H1 (cell line): ENCODE measurements around the gene ST3GAL3. TPM values are rescaled to one million over a fixed set of nuclear protein-coding genes. Genes with fewer than 3 reads are reported as not detected.

Experiments used
- CTCF ChIA-PET: fragments of 300-600 bp; sonication (Branson Sonifier 250); formaldehyde crosslinking; loops from one replicate; lab custom pipeline; 2021; ENCODE audit not compliant: partially characterized antibody; lab: Charles Lee
- POLR2A ChIA-PET: fragments of 300-600 bp; sonication (Branson Sonifier 250); formaldehyde crosslinking; loops from one replicate; lab custom pipeline; 2021; ENCODE audit warnings: inconsistent platforms; ENCODE audit not compliant: partially characterized antibody; lab: Charles Lee
- DNase-seq, 2 experiments: peaks; one replicate each; pipeline versions ENCODE4 v3.0.0 to v3.0.0-alpha.2; 2010 to 2022; ENCODE audit warnings: low spot score in 2 of 2, low read depth in 1 of 2, mixed read lengths in 1 of 2
- FAIRE-seq: peaks from 2 replicates; lab custom pipeline; 2011; peaks lifted over from hg19 to GRCh38; lab: Jason Lieb, UNC
- H2AFZ ChIP-seq: 2 replicates; pipeline ENCODE4 v1.8.1; 2012; ENCODE audit warnings: low read length, inconsistent platforms
- H2AK5ac ChIP-seq: 2 replicates; pipeline ENCODE4 v1.6.1; 2013; ENCODE audit warnings: low read depth, low read length
- H2BK120ac ChIP-seq: replicated peaks from 2 replicates; pipeline ENCODE3; 2013; ENCODE audit warnings: low read depth, low read length, inconsistent platforms
- H2BK12ac ChIP-seq: 2 replicates; pipeline ENCODE4 v1.6.1; 2013; ENCODE audit warnings: low read depth, low read length
- H2BK15ac ChIP-seq: 2 replicates; pipeline ENCODE4 v1.6.1; 2013; ENCODE audit warnings: low read length
- H2BK20ac ChIP-seq: 2 replicates; pipeline ENCODE4 v1.6.1; 2013; ENCODE audit warnings: low read length
- H2BK5ac ChIP-seq: 2 replicates; pipeline ENCODE4 v1.6.1; 2013; ENCODE audit warnings: low read depth, low read length
- H3K14ac ChIP-seq: 2 replicates; pipeline ENCODE4 v1.6.1; 2013; ENCODE audit warnings: inconsistent platforms; ENCODE audit not compliant: insufficient read length
- H3K18ac ChIP-seq: 2 replicates; pipeline ENCODE4 v1.6.1; 2013; ENCODE audit warnings: low read length; ENCODE audit errors: extremely low read depth
- H3K23ac ChIP-seq: 2 replicates; pipeline ENCODE4 v1.6.1; 2013; ENCODE audit warnings: inconsistent platforms; ENCODE audit not compliant: insufficient read length
- H3K23me2 ChIP-seq: 2 replicates; pipeline ENCODE4 v1.6.1; 2013; ENCODE audit warnings: low read depth, low read length
- H3K27ac ChIP-seq: 2 replicates; pipeline ENCODE4 v1.6.1; 2011; ENCODE audit warnings: low read depth, low read length, inconsistent platforms
- H3K27me3 ChIP-seq, 4 experiments: replicated peaks in 1 of 4; 1 replicate in 1 of 4; 2 replicates in 3 of 4; pipeline versions ENCODE4 v1.6.1 to v1.8.1; 2011 to 2013; ENCODE audit warnings: low read length in 3 of 4, mild to moderate bottlenecking in 3 of 4, inconsistent platforms in 2 of 4, mixed read lengths in 2 of 4, moderate library complexity in 1 of 4; ENCODE audit not compliant: control insufficient read depth in 3 of 4, insufficient read depth in 3 of 4; ENCODE audit errors: extremely low read depth in 1 of 4
- H3K36me3 ChIP-seq, 4 experiments: 2 replicates each; pipeline versions ENCODE4 v1.6.1 to v1.8.1; 2011 to 2013; ENCODE audit warnings: mild to moderate bottlenecking in 4 of 4, low read length in 3 of 4, moderate library complexity in 2 of 4, control low read depth in 1 of 4, inconsistent platforms in 1 of 4; ENCODE audit not compliant: insufficient read depth in 4 of 4, control insufficient read depth in 2 of 4
- H3K4ac ChIP-seq: replicated peaks from 2 replicates; pipeline ENCODE3; 2013; ENCODE audit warnings: low read length, low read depth, mixed read lengths, inconsistent platforms; ENCODE audit not compliant: insufficient read length
- H3K4me1 ChIP-seq, 4 experiments: replicated peaks in 1 of 4; 1 replicate in 1 of 4; 2 replicates in 3 of 4; pipeline versions ENCODE4 v1.6.1 to v1.8.1; 2011 to 2013; ENCODE audit warnings: low read length in 3 of 4, inconsistent platforms in 2 of 4, mixed read lengths in 1 of 4; ENCODE audit not compliant: insufficient read depth in 4 of 4, control insufficient read depth in 3 of 4
- H3K4me2 ChIP-seq, 2 experiments: 2 replicates each; pipeline versions ENCODE4 v1.6.1 to v1.8.1; 2011 to 2013; ENCODE audit warnings: low read depth in 2 of 2, low read length in 2 of 2, control low read depth in 1 of 2, inconsistent platforms in 1 of 2, mild to moderate bottlenecking in 1 of 2; ENCODE audit not compliant: insufficient read depth in 1 of 2
- H3K4me3 ChIP-seq, 4 experiments: fragments of 200-600, 300-600 bp in 1 of 4; sonication (generic), shearing (Covaris generic), sonication (Bioruptor Twin) in 1 of 4; 2 replicates each; pipeline versions ENCODE4 v1.5.1 to v1.8.1; 2011 to 2016; ENCODE audit warnings: low read length in 4 of 4, low read depth in 3 of 4, control low read depth in 2 of 4, inconsistent platforms in 2 of 4, mild to moderate bottlenecking in 2 of 4, mixed read lengths in 1 of 4, moderate library complexity in 1 of 4; ENCODE audit not compliant: insufficient read depth in 2 of 4; ENCODE audit errors: extremely low read depth in 1 of 4
- H3K56ac ChIP-seq: replicated peaks from 2 replicates; pipeline ENCODE3; 2013; ENCODE audit warnings: low read depth, mild to moderate bottlenecking, mixed read lengths, low read length, inconsistent platforms; ENCODE audit not compliant: insufficient read length
- H3K79me1 ChIP-seq: 2 replicates; pipeline ENCODE4 v1.6.1; 2013; ENCODE audit warnings: low read depth, low read length, control low read depth
- H3K79me2 ChIP-seq, 2 experiments: 2 replicates each; pipeline versions ENCODE4 v1.6.1 to v1.8.1; 2012 to 2013; ENCODE audit warnings: low read length in 2 of 2, mild to moderate bottlenecking in 2 of 2, inconsistent platforms in 1 of 2; ENCODE audit not compliant: insufficient read depth in 2 of 2, control insufficient read depth in 1 of 2
- H3K9ac ChIP-seq, 4 experiments: replicated peaks in 1 of 4; 1 replicate in 1 of 4; 2 replicates in 3 of 4; pipeline versions ENCODE4 v1.6.1 to v1.8.1; 2011 to 2013; ENCODE audit warnings: low read depth in 3 of 4, low read length in 3 of 4, control low read depth in 2 of 4, mild to moderate bottlenecking in 2 of 4, moderate library complexity in 2 of 4, inconsistent platforms in 1 of 4; ENCODE audit errors: extremely low read depth in 1 of 4
- H3K9me3 ChIP-seq, 2 experiments: 2 replicates each; pipeline versions ENCODE4 v1.6.1 to v1.8.1; 2012 to 2013; ENCODE audit warnings: mild to moderate bottlenecking in 2 of 2, moderate library complexity in 2 of 2, control low read depth in 1 of 2, inconsistent platforms in 1 of 2, low read depth in 1 of 2, low read length in 1 of 2, mixed read lengths in 1 of 2; ENCODE audit not compliant: insufficient read depth in 2 of 2
- H4K20me1 ChIP-seq, 2 experiments: replicated peaks in 1 of 2; 2 replicates each; pipeline versions ENCODE3 to v1.8.1; 2011 to 2013; ENCODE audit warnings: inconsistent platforms in 2 of 2, low read length in 2 of 2, mild to moderate bottlenecking in 1 of 2; ENCODE audit not compliant: insufficient read depth in 2 of 2, control insufficient read depth in 1 of 2
- H4K5ac ChIP-seq: 2 replicates; pipeline ENCODE4 v1.6.1; 2013; ENCODE audit warnings: low read length, low read depth, mixed read lengths, inconsistent platforms; ENCODE audit not compliant: insufficient read length
- H4K8ac ChIP-seq: 2 replicates; pipeline ENCODE4 v1.8.0; 2013; ENCODE audit warnings: mild to moderate bottlenecking, moderate library complexity, low read length, inconsistent platforms; ENCODE audit not compliant: insufficient read depth; ENCODE audit errors: extremely low read depth
- H4K91ac ChIP-seq: replicated peaks from 2 replicates; pipeline ENCODE3; 2013; ENCODE audit warnings: low read length, mixed read lengths, inconsistent platforms; ENCODE audit not compliant: insufficient read length
- BACH1 ChIP-seq: IDR thresholded peaks from 2 replicates; pipeline ENCODE4 v1.6.1; 2012; ENCODE audit warnings: low read length, improper control_type of control experiment
- BRCA1 ChIP-seq: IDR thresholded peaks from 2 replicates; pipeline ENCODE4 v1.6.1; 2012; ENCODE audit warnings: low read depth, low read length, improper control_type of control experiment
- CHD2 ChIP-seq: IDR thresholded peaks from 2 replicates; pipeline ENCODE4 v1.6.1; 2012; ENCODE audit warnings: low read length, improper control_type of control experiment
- GABPA ChIP-seq: IDR thresholded peaks from 2 replicates; pipeline ENCODE4 v1.6.1; 2011; ENCODE audit warnings: mild to moderate bottlenecking, low read length, moderate library complexity, borderline replicate concordance; ENCODE audit not compliant: insufficient read depth
- HDAC6 ChIP-seq: IDR thresholded peaks from one replicate; pipeline ENCODE4 v1.7.1; 2012; ENCODE audit warnings: low read depth, mild to moderate bottlenecking, inconsistent platforms, low read length, moderate library complexity
- KDM1A ChIP-seq: fragments of 200-600, 300-600 bp; sonication (generic); IDR thresholded peaks from 2 replicates; pipeline ENCODE4 v1.7.1; 2016; ENCODE audit warnings: mild to moderate bottlenecking, low read length, borderline replicate concordance
- KDM4A ChIP-seq: IDR thresholded peaks from one replicate; pipeline ENCODE4 v1.7.1; 2012; ENCODE audit warnings: low read depth, mild to moderate bottlenecking, moderate library complexity, low read length, inconsistent platforms; ENCODE audit not compliant: severe bottlenecking
- NRF1 ChIP-seq: IDR thresholded peaks from 2 replicates; pipeline ENCODE4 v1.6.1; 2011; ENCODE audit warnings: mild to moderate bottlenecking, low read depth, low read length, improper control_type of control experiment
- RFX5 ChIP-seq: IDR thresholded peaks from 2 replicates; pipeline ENCODE4 v1.6.1; 2011; ENCODE audit warnings: low read depth, low read length, improper control_type of control experiment, borderline replicate concordance
- SIN3A ChIP-seq, 2 experiments: IDR thresholded peaks in 1 of 2; conservative IDR thresholded peaks in 1 of 2; 2 replicates each; pipeline ENCODE4 v1.6.1; 2011 to 2012; ENCODE audit warnings: low read length in 2 of 2, improper control_type of control experiment in 1 of 2, low read depth in 1 of 2, mild to moderate bottlenecking in 1 of 2
- SRF ChIP-seq: IDR thresholded peaks from 2 replicates; pipeline ENCODE4 v1.6.1; 2011; ENCODE audit warnings: mild to moderate bottlenecking, low read depth, low read length, moderate library complexity
- SUZ12 ChIP-seq: fragments of 200-600 bp; sonication (generic); IDR thresholded peaks from 2 replicates; pipeline ENCODE4 v1.6.1; 2012; ENCODE audit warnings: mild to moderate bottlenecking, inconsistent platforms, low read length, moderate library complexity, mixed read lengths
- TAF1 ChIP-seq: IDR thresholded peaks from 2 replicates; pipeline ENCODE4 v1.6.1; 2011; ENCODE audit warnings: mild to moderate bottlenecking, low read depth, low read length
- TBP ChIP-seq: IDR thresholded peaks from 2 replicates; pipeline ENCODE4 v1.6.1; 2011; ENCODE audit warnings: low read depth, low read length, improper control_type of control experiment
- TCF12 ChIP-seq: IDR thresholded peaks from 2 replicates; pipeline ENCODE4 v1.6.1; 2011; ENCODE audit warnings: low read depth, mild to moderate bottlenecking, low read length
- WGBS, 2 experiments: shearing (Covaris generic) in 1 of 2; methylation state at CpG; one replicate each; pipeline versions ENCODE4 v1.1.6 to v1.1.7; 2013 to 2015; ENCODE audit warnings: low lambda C conversion rate in 2 of 2, mixed read lengths in 2 of 2, inconsistent platforms in 1 of 2, low coverage in 1 of 2, missing lambda C conversion rate in 1 of 2; ENCODE audit not compliant: insufficient replicate concordance in 2 of 2, insufficient coverage in 1 of 2, insufficient read length in 1 of 2; ENCODE audit errors: extremely low coverage in 1 of 2, missing lambda C conversion rate in 1 of 2; 5-methylcytosine and 5-hydroxymethylcytosine counted together
- polyA plus RNA-seq, 7 experiments: library from polyadenylated mRNA; depleted of rRNA in 3 of 7; stranded (reverse) in 5 of 7; unstranded in 2 of 7; fragments of >200 nt in 5 of 7; fragments of 200-250 nt in 2 of 7; gene quantifications; 1 replicate in 5 of 7; 2 replicates in 1 of 7; 4 replicates in 1 of 7; pipeline versions ENCODE4 v1.2.1 to v1.2.3, GENCODE V29; 2011 to 2013; ENCODE audit warnings: missing spikeins in 2 of 7, mixed read lengths in 2 of 7
- total RNA-seq: library from RNA; stranded (reverse); fragmentation: NEBNext Ultra II Directional; extraction: Animal tissue kit (Norgen Biotek cat#: 25700); gene quantifications from 2 replicates; pipeline ENCODE4 v1.2.1, GENCODE V29; 2021

The ST3GAL3 gene
- total and polyA plus RNA-seq, 2 of the 8 experiments (the other 6 are each of a cell fraction or from before 2014, with no cell fraction given), result 6.8 to 7.0 TPM

DNA sequence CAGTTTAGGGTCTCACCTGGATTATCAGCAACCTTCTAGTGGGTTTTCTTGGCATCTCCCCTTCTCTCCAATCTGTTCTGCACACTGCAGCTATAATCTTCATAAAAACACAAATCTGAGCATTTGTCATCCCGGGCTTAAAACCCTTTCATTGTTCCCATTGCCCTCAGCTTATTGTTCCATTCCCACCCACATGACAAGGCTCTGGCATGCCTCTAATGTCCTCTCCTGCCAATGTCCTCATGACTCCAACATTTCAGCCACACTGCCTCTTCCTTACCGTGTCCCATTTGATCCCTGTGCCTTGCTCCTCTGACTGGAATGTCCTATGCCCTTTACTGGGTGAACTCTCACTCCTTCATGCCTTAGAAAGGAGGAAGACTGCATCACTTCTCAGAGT is 255.0 kb downstream of the ST3GAL3 start:
- no peak overlapping the region for H2BK20ac ChIP-seq
- H3K18ac ChIP-seq, result no peak overlapping the region
- no peak overlapping the region for H3K56ac ChIP-seq
- H3K36me3 ChIP-seq, result peaks cover 2 to 7% (median 6%) of the 10 kb centered on the region in 4 experiments; a peak in 4 of 8 replicates
- no peak overlapping the region for H2BK12ac ChIP-seq
- peaks cover 5% of the 10 kb centered on the region; the same call in 1 of the 2 replicates for H3K23me2 ChIP-seq
- H3K4me1 ChIP-seq, result no peaks in the 10 kb centered on the region
- no peak overlapping the region for H4K5ac ChIP-seq
- POLR2A ChIA-PET, result interaction anchor here (1.2 to 1.8 kb wide), 2 partner anchors 9 to 12 kb away, joined by 3 to 5 read pairs; no protein-coding TSS in a partner anchor
- no peak overlapping the region for H3K4ac ChIP-seq
- H4K91ac ChIP-seq, result no peak overlapping the region
- H3K23ac ChIP-seq, result no peak overlapping the region
- H3K79me1 ChIP-seq, result no peaks in the 10 kb centered on the region
- no peak overlapping the region for H2BK120ac ChIP-seq
- H3K79me2 ChIP-seq, result no peaks in the 10 kb centered on the region
- CTCF ChIA-PET, result interaction anchor here (0.6 to 2.0 kb wide), 5 partner anchors 8 to 74 kb away, joined by 3 to 6 read pairs (median 4); no protein-coding TSS in a partner anchor
- WGBS, 2 experiments, result 85% methylated on average over 2 of the region's 2 CpGs; no CpG with 5 or more reads in 1 of the 2 experiments
- H2AK5ac ChIP-seq, result no peak overlapping the region
- H3K27me3 ChIP-seq, result no peaks in the 10 kb centered on the region
- no peak overlapping the region for H3K27ac ChIP-seq
- H2BK5ac ChIP-seq, result 0 out of 2 replicates have a peak overlapping the region, but pooled peaks have one; percentile 9
- H3K4me3 ChIP-seq, result no peak overlapping the region
- no peak for FAIRE-seq
- no peak overlapping the region for H3K14ac ChIP-seq
- DNase-seq, result no peak
- no peak overlapping the region for H2AFZ ChIP-seq
- H3K4me2 ChIP-seq, result no peak overlapping the region
- H3K9ac ChIP-seq, result no peak overlapping the region
- H3K9me3 ChIP-seq, result no peaks in the 10 kb centered on the region
- no peak overlapping the region for H2BK15ac ChIP-seq
- no peak overlapping the region for H4K8ac ChIP-seq
- peaks cover 0 to 1% of the 10 kb centered on the region in 2 experiments for H4K20me1 ChIP-seq
- TF ChIP-seq KDM1A (no peak), TCF12 (no peak), GABPA (no peak), BACH1 (no peak), NRF1 (no peak), KDM4A (no peak), TAF1 (no peak), CHD2 (no peak), SIN3A (conservative IDR thresholded peaks at IDR 0.05 in 1 of 2, IDR thresholded peaks at IDR 0.05 in 1 of 2; ENCODE audit: low read depth in 1 of 2, low read length in 2 of 2) (no peak), TBP (no peak), SUZ12 (no peak), BRCA1 (no peak), HDAC6 (no peak), RFX5 (no peak), SRF (no peak)
